Ishikawa (cell line): ENCODE results near the gene ASPG.
A peak's percentile ranks its signal among the peaks of the same experiment; 100 is the strongest.

Experiments
- CEBPB ChIP-seq: IDR thresholded peaks from 2 replicates; pipeline ENCODE4 v1.6.1; 2012
- CREB1 ChIP-seq: IDR thresholded peaks from 2 replicates; pipeline ENCODE4 v1.6.1; 2012; ENCODE audit warnings: low read depth
- EGR1 ChIP-seq: IDR thresholded peaks from 2 replicates; pipeline ENCODE4 v1.6.1; 2012
- EP300 ChIP-seq: IDR thresholded peaks from 2 replicates; pipeline ENCODE4 v1.6.1; 2012; ENCODE audit warnings: borderline replicate concordance
- FOXM1 ChIP-seq: IDR thresholded peaks from 2 replicates; pipeline ENCODE4 v1.6.1; 2012; ENCODE audit warnings: low read depth, borderline replicate concordance
- MAX ChIP-seq: IDR thresholded peaks from 2 replicates; pipeline ENCODE4 v1.6.1; 2012
- NFIC ChIP-seq: IDR thresholded peaks from 2 replicates; pipeline ENCODE4 v1.6.1; 2012
- RAD21 ChIP-seq: IDR thresholded peaks from 2 replicates; pipeline ENCODE4 v1.6.1; 2012; ENCODE audit warnings: low read depth
- REST ChIP-seq: IDR thresholded peaks from 2 replicates; pipeline ENCODE4 v1.6.1; 2012; ENCODE audit warnings: low read depth, mild to moderate bottlenecking
- TAF1 ChIP-seq: IDR thresholded peaks from 2 replicates; pipeline ENCODE4 v1.6.1; 2012; ENCODE audit warnings: low read depth, mild to moderate bottlenecking
- TCF12 ChIP-seq: IDR thresholded peaks from 2 replicates; pipeline ENCODE4 v1.6.1; 2012; ENCODE audit warnings: low read depth
- TEAD4 ChIP-seq: IDR thresholded peaks from 2 replicates; pipeline ENCODE4 v1.6.1; 2012
- USF1 ChIP-seq: IDR thresholded peaks from 2 replicates; pipeline ENCODE4 v1.6.1; 2012
- YY1 ChIP-seq: IDR thresholded peaks from 2 replicates; pipeline ENCODE4 v1.6.1; 2012; ENCODE audit warnings: low read depth
- ZBTB7A ChIP-seq: IDR thresholded peaks from 2 replicates; pipeline ENCODE4 v1.6.1; 2012; ENCODE audit warnings: low read depth

The ASPG gene

GRCh38 chr14:104128981-104129380 lies 43.5 kb downstream of the ASPG start:
- TF ChIP-seq CEBPB (no peak), YY1 (no peak), USF1 (no peak), TEAD4 (no peak), NFIC (no peak)

- TF ChIP-seq FOXM1: no peak
These were observed 44.1 kb downstream of the ASPG start for GRCh38 chr14:104129556-104129955.

- no peak for TF ChIP-seq CREB1
- peak; percentile 97 for TF ChIP-seq RAD21
- no peak for TF ChIP-seq REST
- TF ChIP-seq NFIC: peak; percentile 41
- no peak for TF ChIP-seq TAF1
- TF ChIP-seq TEAD4: no peak
- no peak for TF ChIP-seq EGR1
These were observed 45.6 kb downstream of the ASPG start for GRCh38 chr14:104130974-104131651.

GRCh38 chr14:104131968-104132732 lies 46.6 kb downstream of the ASPG start:
- TF ChIP-seq CREB1: no peak
- TF ChIP-seq TAF1: no peak
- TF ChIP-seq EGR1: no peak
- no peak for TF ChIP-seq REST
- TF ChIP-seq TCF12: no peak
- no peak for TF ChIP-seq ZBTB7A
- no peak for TF ChIP-seq NFIC
- TF ChIP-seq RAD21: no peak
- no peak for TF ChIP-seq TEAD4
- TF ChIP-seq USF1: no peak
- TF ChIP-seq YY1: no peak
- TF ChIP-seq MAX: no peak
- no peak for TF ChIP-seq EP300
- TF ChIP-seq FOXM1: no peak
- no peak for TF ChIP-seq CEBPB

GRCh38 chr14:104132981-104133380 lies 47.5 kb downstream of the ASPG start:
- TF ChIP-seq CREB1 (no peak), REST (peak; percentile 84), FOXM1 (no peak), EGR1 (no peak), ZBTB7A (peak; percentile 84), RAD21 (no peak)
